Stomach (tissue), 9 donors: ENCODE data around the gene LAGE3. TPM values are rescaled to one million over a fixed set of nuclear protein-coding genes. Genes with fewer than 3 reads are reported as not detected.

Experiments used
- DNase-seq, 2 donors: peaks; one replicate each; pipeline versions ENCODE4 v3.0.0 to v3.0.0-alpha.2; 2013 to 2019
- H3K27ac ChIP-seq, 5 donors: fragments of 200-600 bp in 4 of 5; sonication (generic) in 4 of 5; one replicate each; pipeline ENCODE4 v1.5.1; 2013 to 2019; ENCODE audit warnings: mild to moderate bottlenecking in 1 of 5, moderate library complexity in 1 of 5
- H3K27me3 ChIP-seq, 3 donors: fragments of 200-600 bp; sonication (generic); one replicate each; pipeline ENCODE4 v1.5.1; 2017 to 2019; ENCODE audit warnings: mixed run types in 1 of 3
- H3K36me3 ChIP-seq, 4 donors: fragments of 200-600 bp; sonication (generic); 1 replicate in 3 of 4; 2 replicates in 1 of 4; pipeline ENCODE4 v1.5.1; 2016 to 2019
- H3K4me1 ChIP-seq, 4 donors: fragments of 200-600 bp; sonication (generic); one replicate each; pipeline ENCODE4 v1.5.1; 2016 to 2019
- H3K4me3 ChIP-seq, 4 donors: fragments of 200-600 bp; sonication (generic) in 3 of 4; one replicate each; pipeline ENCODE4 v1.5.1; 2016 to 2019; ENCODE audit warnings: mild to moderate bottlenecking in 1 of 4
- H3K9me3 ChIP-seq, 4 donors: fragments of 200-600 bp; sonication (generic); one replicate each; pipeline ENCODE4 v1.5.1; 2016 to 2019
- CTCF ChIP-seq, 7 experiments: fragments of 450-650 bp in 4 of 7; fragments of 200-600 bp in 3 of 7; sonication (generic) in 3 of 7; IDR thresholded peaks; one replicate each; pipeline ENCODE4 v1.5.1; 2016 to 2019; ENCODE audit warnings: antibody characterized with exemption in 7 of 7, control low read depth in 2 of 7, mild to moderate bottlenecking in 1 of 7
- EP300 ChIP-seq: sonication (generic); formaldehyde crosslinking; IDR thresholded peaks from one replicate; pipeline ENCODE4 v1.6.1; 2017; ENCODE audit warnings: antibody characterized with exemption
- POLR2A ChIP-seq, 4 donors: fragments of 450-650 bp; IDR thresholded peaks; one replicate each; pipeline ENCODE4 v1.6.1; 2016; ENCODE audit warnings: antibody characterized with exemption in 4 of 4, control low read depth in 2 of 4, mild to moderate bottlenecking in 1 of 4, moderate library complexity in 1 of 4
- POLR2AphosphoS5 ChIP-seq, 3 donors: sonication (generic); formaldehyde crosslinking; IDR thresholded peaks; one replicate each; pipeline ENCODE4 v1.6.1; 2016; ENCODE audit warnings: antibody characterized with exemption in 3 of 3
- whole genome bisulfite sequencing, 5 donors: extraction: QIAGEN DNeasy Blood & Tissue Kit in 3 of 5; methylation state at CpG; one replicate each; pipeline versions ENCODE4 v1.1.5 to v1.1.7; 2013 to 2018; 5-methylcytosine and 5-hydroxymethylcytosine counted together
- intact Hi-C: fragments of 100-400 bp; cut with DNase I; formaldehyde crosslinking; loops from one replicate; pipeline ENCODE4 v1.15.1; 2023; ENCODE audit warnings: low total_unique reads
- polyA plus RNA-seq, 3 donors: library from polyadenylated mRNA; stranded (reverse); fragments of 200-250 nt; gene quantifications; one replicate each; pipeline ENCODE4 v1.2.3, GENCODE V29; 2013
- total RNA-seq, 5 donors: library from RNA; depleted of rRNA; stranded (reverse); fragments of >200 nt; gene quantifications; one replicate each; pipeline versions ENCODE4 v1.1.0 to v1.2.3, GENCODE V29; 2014 to 2016
- donor health status: healthy with polysubstance abuse.
- donor health status: Bipolar disorder and iron deficiency.
- donor health status: healthy.

LAGE3 gene
- total and polyA plus RNA-seq, 8 donors, result 2.7 to 29.0 (median 8.4) TPM; not detected in 1

DNA sequence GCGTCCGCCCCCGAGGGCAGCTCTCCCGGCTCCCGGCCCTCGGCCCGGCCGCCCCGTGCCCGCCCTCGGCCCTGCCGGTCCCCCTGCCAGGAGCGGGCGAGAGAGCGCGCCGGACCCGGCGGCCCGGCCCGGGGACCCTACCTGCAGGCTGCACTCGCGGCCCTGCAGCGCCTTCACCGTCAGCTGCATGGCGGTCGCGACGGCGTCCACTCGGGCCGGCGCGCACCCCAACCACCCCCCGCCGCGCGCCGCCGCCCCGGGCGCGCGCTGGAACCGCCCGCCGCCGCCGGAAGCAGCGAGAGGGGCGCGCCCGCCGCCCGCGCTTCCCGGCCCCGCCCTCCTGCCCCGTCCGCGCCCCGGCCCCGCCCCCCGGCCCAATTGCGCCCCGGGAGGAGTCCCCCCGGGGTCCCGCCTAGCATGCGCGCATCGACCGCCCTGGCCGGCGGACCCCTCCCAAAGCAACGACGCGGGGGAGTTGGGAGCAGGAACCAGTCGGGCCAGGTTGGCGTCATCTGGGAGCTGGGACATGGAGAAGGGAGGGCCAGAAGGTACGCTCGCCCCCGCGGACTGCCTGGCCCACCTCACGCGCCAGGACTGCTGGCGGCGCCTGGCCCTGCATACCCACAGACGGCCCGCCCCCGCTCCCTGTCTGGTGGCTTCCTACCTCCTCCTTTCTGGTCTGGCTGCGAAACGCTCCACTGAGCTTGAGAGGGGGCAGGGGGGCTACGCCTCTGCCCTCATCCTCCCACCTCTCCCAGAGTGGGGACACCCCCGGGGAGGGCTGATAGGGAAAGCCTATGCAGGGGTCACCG, 7.5 kb upstream of the LAGE3 start, which contains the start of gene UBL4A:
Gene UBL4A, minus strand, starts transcription at position 220 of the 812 bp plus-strand sequence. Its CDS starts 31 bp downstream, at position 189.
- H3K27ac ChIP-seq, result peak within 1 kb of the TSS; percentile 83 to 91 (median 85)

GRCh38 chrX:154486052-154486395, 6.9 kb upstream of the LAGE3 start:
- intact Hi-C loops, result no loop called here
- no peaks in the 10 kb centered on the region for H3K9me3 ChIP-seq
- peaks cover 0 to 52% (median 35%) of the 10 kb centered on the region in 4 donors for H3K4me1 ChIP-seq
- peak; percentile 45 to 50 for DNase-seq
- peak overlapping the region; percentile 63 to 68 (median 66) for H3K4me3 ChIP-seq
- H3K27ac ChIP-seq, result peak overlapping the region; percentile 81 to 91 (median 84)
- peaks cover 0 to 31% (median 23%) of the 10 kb centered on the region in 4 donors for H3K36me3 ChIP-seq
- no peaks in the 10 kb centered on the region for H3K27me3 ChIP-seq
- WGBS, 5 donors, result 0 to 34% (median 2%) methylated on average over 8 to 33 of the region's 35 CpGs; no CpG with 5 or more reads in 2 of the 5 donors
- TF ChIP-seq POLR2AphosphoS5 (IDR thresholded peaks at IDR 0.05) (no peak), EP300 (no peak), CTCF (IDR thresholded peaks at IDR 0.05) (no peak), POLR2A (IDR thresholded peaks at IDR 0.05) (no peak)

More for the DNA sequence above, 7.5 kb upstream of the LAGE3 start, which contains the start of gene UBL4A:
- intact Hi-C loops, result no loop called here
- peaks cover 0 to 31% (median 23%) of the 10 kb centered on the region in 4 donors for H3K36me3 ChIP-seq
- H3K27me3 ChIP-seq, result no peaks in the 10 kb centered on the region
- TF ChIP-seq POLR2A (IDR thresholded peaks at IDR 0.05) (no peak), POLR2AphosphoS5 (IDR thresholded peaks at IDR 0.05) (peak in 2 of 3 donors; percentile 5 to 45)
- peak within 1 kb of the TSS; percentile 63 to 68 (median 66) for H3K4me3 ChIP-seq
- peaks cover 0 to 57% (median 35%) of the 10 kb centered on the region in 4 donors for H3K4me1 ChIP-seq
- WGBS, 5 donors, result 0 to 34% (median 19%) methylated on average over 20 to 77 of the region's 95 CpGs
- H3K9me3 ChIP-seq, result no peaks in the 10 kb centered on the region
- DNase-seq, result peak; percentile 63 to 89

DNA sequence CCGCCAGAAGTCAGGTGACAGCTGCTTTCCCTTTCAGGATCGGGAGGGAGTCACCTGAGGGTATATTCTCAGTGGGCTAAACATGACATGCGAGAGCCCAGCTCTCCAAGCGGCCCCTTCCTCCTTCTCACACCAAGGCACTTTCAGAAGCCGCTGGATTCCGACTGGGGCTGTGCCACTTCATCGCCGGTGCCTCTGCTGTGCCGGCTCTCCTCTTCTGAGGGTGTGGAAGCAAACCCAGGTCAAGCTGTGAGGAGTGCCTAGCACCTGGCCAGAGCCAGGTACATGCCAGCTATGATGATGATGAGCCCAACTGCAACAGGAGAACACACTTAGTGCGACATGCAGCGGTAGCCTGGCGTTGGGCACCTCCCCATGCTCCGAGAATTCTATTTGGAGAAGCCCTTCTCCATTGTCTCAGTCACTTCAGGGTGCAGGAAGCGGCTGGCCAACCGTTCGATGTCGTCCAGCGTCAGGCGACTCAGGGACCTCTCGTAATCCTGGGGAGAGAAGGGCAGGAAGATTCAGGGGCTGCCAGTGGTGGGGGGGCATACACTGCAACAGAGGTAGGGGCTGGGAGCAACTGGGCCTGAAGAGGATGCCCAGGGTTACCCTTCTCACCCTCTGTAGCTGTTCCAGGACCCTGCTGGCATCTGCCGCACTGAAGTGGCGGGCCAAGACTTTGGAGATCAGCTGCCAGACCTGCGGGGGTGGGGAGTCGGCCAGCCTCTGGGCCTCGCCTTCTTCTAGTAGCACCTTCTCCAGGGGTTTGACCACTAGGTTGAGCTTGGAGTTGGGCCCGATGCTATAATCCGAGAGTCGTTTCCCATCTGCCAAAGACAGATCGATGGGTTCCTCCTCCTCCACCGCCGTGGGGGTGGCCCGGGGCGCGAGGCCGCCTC, 6.3 kb upstream of the LAGE3 start:
- Histone ChIP-seq H3K4me1 (peaks cover 0 to 51% (median 35%) of the 10 kb centered on the region in 4 donors), H3K4me3 (peak overlapping the region; percentile 63 to 68 (median 66)), H3K27ac (peak overlapping the region; percentile 81 to 91 (median 84)), H3K36me3 (peaks cover 0 to 31% (median 23%) of the 10 kb centered on the region in 4 donors), H3K27me3 (no peaks in the 10 kb centered on the region), H3K9me3 (no peaks in the 10 kb centered on the region)
- DNase-seq, result no peak
- 20 to 71% (median 52%) methylated on average over 5 to 35 of the region's 35 CpGs for WGBS, 5 donors
- intact Hi-C loops, result no loop called here
- TF ChIP-seq EP300, result no peak
- no peak for TF ChIP-seq CTCF (IDR thresholded peaks at IDR 0.05)
- no peak for TF ChIP-seq POLR2AphosphoS5 (IDR thresholded peaks at IDR 0.05)
- no peak for TF ChIP-seq POLR2A (IDR thresholded peaks at IDR 0.05)

GRCh38 chrX:154484255-154485149, 5.4 kb upstream of the LAGE3 start:
- Histone ChIP-seq H3K4me3 (peak overlapping the region in 1 of 4 donors; percentile 63), H3K27me3 (no peaks in the 10 kb centered on the region), H3K9me3 (no peaks in the 10 kb centered on the region), H3K36me3 (peaks cover 0 to 31% (median 23%) of the 10 kb centered on the region in 4 donors), H3K27ac (peak overlapping the region in 1 of 5 donors; percentile 91), H3K4me1 (peaks cover 0 to 48% (median 34%) of the 10 kb centered on the region in 4 donors)
- no peak for DNase-seq
- TF ChIP-seq POLR2A (IDR thresholded peaks at IDR 0.05), result no peak
- no peak for TF ChIP-seq POLR2AphosphoS5 (IDR thresholded peaks at IDR 0.05)
- no peak for TF ChIP-seq EP300
- TF ChIP-seq CTCF (IDR thresholded peaks at IDR 0.05), result no peak
- intact Hi-C loops, result no loop called here
- WGBS, 5 donors, result 67 to 82% (median 79%) methylated on average over 7 to 16 of the region's 16 CpGs
